GM23248 (cell line): ENCODE data around the gene SLC12A4.

Experiments
- EZH2 ChIP-seq: fragments of 200-600 bp; sonication (generic); IDR thresholded peaks from 2 replicates; pipeline ENCODE4 v1.6.1; 2018; ENCODE audit warnings: antibody characterized with exemption, mild to moderate bottlenecking; ENCODE audit not compliant: insufficient read depth, poor library complexity, severe bottlenecking
- EZH2phosphoT487 ChIP-seq: fragments of 200-600 bp; sonication (generic); IDR thresholded peaks from 2 replicates; pipeline ENCODE4 v1.6.1; 2018; ENCODE audit warnings: antibody characterized with exemption, moderate library complexity, mild to moderate bottlenecking, low read depth; ENCODE audit not compliant: insufficient read depth

DNA sequence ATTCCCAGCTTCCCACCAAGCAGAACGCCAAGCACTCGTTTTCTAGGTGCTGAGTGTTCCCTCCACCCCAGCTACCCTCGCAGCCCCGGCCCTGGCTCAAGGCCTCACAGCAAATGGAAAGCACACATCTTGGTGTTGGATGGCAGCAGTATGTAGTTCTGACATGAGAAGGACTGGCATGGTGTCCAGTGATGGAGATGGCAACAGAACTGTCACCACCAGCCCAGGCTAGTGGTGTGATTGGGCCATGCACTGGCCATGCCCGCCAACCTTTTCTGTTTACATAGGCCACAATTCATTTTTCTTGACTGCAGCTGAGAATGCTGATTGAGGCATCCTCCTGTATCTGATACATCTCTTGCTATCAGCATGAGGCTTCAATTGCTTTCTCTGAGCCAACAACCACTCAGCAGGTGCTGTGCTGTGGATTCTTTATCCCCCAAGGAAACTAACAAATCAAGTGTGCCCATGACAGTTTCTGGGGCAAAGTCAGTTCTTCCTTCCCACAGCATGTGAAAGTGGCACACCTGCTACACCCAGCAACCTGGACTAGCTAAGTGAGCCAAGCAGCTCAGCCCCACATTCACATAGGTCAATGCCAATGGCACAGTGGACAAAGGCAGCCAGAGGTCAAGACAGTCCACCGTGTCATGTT is 3.8 kb downstream of the SLC12A4 start:
- TF ChIP-seq EZH2 (no peak), EZH2phosphoT487 (no peak)
